22Rv1 (cell line): ENCODE measurements around the gene FILIP1.
A peak's percentile ranks its signal among the peaks of the same experiment; 100 is the strongest.

Experiments used
- H3K27ac ChIP-seq: fragments of 450-650 bp; 2 replicates; pipeline ENCODE4 v1.5.1; 2017
- CTCF ChIP-seq: fragments of 450-650 bp; IDR thresholded peaks from 2 replicates; pipeline ENCODE4 v1.5.1; 2017; ENCODE audit warnings: mild to moderate bottlenecking
- ZFX ChIP-seq: fragments of 450-650 bp; IDR thresholded peaks from 2 replicates; pipeline ENCODE4 v1.6.1; 2017; ENCODE audit warnings: antibody characterized with exemption, borderline replicate concordance

The FILIP1 gene

DNA sequence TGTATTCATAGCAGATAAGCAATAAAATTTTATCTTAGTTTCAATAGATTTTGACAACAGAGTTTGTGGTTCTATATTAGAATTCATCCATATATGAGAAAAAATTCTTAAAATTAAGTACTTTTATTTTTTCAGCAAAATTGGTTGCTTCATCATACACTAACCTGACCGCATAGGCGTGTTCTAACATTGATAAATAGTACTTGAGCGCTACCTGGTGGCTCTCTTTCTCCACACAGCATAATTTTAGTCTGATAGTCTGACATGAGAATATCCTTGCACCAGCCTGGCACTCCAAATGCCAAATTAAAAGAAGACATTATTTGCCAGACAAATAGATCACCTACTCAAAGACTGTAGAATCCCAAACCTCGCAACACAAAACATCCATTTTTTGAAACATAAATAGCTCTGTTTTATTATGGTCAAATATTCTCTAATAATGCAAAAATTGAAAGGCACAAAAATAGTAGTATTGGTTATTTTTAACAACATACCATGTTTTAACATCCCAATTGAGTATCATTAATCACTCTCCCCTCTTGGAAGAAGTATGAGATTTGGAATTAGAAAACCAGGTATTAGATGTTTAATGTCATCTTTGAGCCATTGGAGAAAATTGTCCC is 33.0 kb upstream of the FILIP1 start:
- TF ChIP-seq CTCF (peak; percentile 78), ZFX (no peak)
- H3K27ac ChIP-seq, result no peak overlapping the region

GRCh38 chr6:75525682-75526081 is 32.1 kb upstream of the FILIP1 start:
- H3K27ac ChIP-seq, result no peak overlapping the region
- TF ChIP-seq ZFX (no peak), CTCF (no peak)

DNA sequence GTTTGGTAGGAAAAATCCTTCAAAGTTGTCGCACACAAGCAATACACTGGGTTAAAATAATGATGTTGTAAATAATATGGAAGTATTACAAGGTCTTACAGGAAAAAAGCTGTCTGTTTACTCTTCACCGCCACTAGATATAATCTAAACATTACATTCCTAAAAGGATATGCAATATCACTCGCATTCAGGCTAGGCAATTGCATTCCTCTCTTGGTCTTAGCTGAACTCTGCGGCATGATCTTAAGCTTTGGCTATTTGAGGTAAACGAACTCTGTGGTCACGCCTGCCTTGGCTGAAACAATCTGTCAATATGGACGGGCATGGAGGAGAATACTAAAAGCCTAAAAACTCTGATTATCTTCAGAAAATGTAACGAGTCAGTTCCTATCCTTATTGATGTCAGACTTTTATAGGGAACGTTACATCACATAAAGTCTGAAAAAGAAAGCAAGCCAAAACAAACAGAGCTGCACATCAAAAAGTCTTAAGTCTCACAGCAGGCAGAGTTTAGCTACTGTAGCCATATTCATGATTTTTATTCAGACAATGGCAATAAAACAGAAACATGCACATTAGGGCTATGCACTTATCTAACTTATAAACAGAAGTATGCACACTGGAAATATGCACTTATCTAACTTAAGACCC is 30.8 kb upstream of the FILIP1 start:
- no peak for TF ChIP-seq CTCF
- TF ChIP-seq ZFX, result no peak
- peak overlapping the region; percentile 57 for H3K27ac ChIP-seq

DNA sequence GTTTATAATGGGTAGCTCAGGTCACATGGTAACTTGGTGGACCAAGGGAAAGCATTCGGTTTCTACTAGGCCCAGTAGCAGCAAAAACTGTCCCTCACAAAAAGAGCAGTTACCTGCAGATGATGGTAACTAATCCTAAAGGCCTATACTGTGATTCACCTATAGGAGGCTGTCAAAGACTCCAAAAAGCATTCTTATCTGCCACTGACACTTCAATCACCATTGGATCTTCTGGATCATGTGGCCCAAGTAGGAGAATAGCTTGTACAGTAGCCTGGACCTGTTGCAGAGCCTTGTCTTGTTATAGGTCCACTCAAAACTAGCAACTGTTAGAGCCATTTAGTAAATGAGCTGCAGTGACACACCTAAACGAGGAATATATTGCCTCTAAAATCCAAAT is 23.2 kb upstream of the FILIP1 start:
- TF ChIP-seq ZFX (no peak), CTCF (no peak)
- no peak overlapping the region for H3K27ac ChIP-seq

DNA sequence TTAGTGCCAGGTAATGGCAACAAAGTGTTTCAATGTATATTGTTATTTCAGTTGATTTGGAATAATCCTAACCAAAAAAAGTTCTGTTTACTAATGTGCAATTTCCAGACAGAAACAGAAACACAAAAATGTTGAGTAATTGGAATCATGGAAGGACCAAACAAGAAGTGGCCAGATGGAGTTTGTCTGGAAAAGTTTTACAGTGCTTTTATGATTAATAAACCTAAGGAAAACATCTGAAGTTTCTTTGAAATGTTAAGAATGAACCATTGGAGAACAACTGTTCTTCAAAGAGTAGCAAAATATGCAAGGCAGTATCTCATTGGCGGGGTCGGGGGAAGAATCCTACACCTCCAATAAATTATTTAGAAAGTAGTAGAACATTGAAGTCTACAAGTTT is 19.0 kb upstream of the FILIP1 start:
- TF ChIP-seq CTCF (no peak), ZFX (no peak)
- H3K27ac ChIP-seq, result no peak overlapping the region

DNA sequence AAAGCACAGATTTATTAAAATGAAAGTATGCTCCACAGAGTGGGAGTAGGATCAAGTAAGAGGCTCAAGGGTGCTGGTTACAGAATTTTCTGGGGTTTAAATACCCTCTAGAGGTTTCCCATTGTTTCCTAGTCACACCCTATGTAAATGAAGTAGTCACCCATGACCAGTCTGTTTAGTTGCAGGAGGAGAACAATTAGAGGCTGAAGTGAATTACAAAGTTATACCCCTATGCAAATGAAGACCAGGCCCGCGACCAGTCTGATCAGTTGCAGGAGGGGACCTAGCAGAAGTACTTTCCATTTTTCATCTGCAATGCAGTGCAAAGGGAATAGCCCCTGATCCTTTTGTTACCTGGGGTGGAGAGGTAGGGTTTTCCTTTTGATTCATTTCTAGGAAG is 11.8 kb upstream of the FILIP1 start:
- TF ChIP-seq ZFX, result no peak
- no peak for TF ChIP-seq CTCF
- H3K27ac ChIP-seq, result no peak overlapping the region

GRCh38 chr6:75504465-75505222 is 11.0 kb upstream of the FILIP1 start:
- H3K27ac ChIP-seq, result no peak overlapping the region
- TF ChIP-seq ZFX, result no peak
- TF ChIP-seq CTCF, result 0 out of 2 replicates have a peak, but pooled peaks have one; percentile 5
